Measurements from ENCODE around the gene KCNK3. TPM values are rescaled to one million over a fixed set of nuclear protein-coding genes. Genes with fewer than 3 reads are reported as not detected.
A peak's percentile ranks its signal among the peaks of the same experiment; 100 is the strongest.

KCNK3 gene
- total RNA-seq, 1 donor from 2014 or later, result 26.8 TPM

- intact Hi-C loops (cut with DNase I), result no loop called here
- peaks cover 18% of the 10 kb centered on the region for H3K4me1 ChIP-seq
- no peaks in the 10 kb centered on the region for H3K9me3 ChIP-seq
- no peak for DNase-seq
- no peak for ATAC-seq
- no peak overlapping the region for H3K4me3 ChIP-seq
- TF ChIP-seq, protein P1, sequence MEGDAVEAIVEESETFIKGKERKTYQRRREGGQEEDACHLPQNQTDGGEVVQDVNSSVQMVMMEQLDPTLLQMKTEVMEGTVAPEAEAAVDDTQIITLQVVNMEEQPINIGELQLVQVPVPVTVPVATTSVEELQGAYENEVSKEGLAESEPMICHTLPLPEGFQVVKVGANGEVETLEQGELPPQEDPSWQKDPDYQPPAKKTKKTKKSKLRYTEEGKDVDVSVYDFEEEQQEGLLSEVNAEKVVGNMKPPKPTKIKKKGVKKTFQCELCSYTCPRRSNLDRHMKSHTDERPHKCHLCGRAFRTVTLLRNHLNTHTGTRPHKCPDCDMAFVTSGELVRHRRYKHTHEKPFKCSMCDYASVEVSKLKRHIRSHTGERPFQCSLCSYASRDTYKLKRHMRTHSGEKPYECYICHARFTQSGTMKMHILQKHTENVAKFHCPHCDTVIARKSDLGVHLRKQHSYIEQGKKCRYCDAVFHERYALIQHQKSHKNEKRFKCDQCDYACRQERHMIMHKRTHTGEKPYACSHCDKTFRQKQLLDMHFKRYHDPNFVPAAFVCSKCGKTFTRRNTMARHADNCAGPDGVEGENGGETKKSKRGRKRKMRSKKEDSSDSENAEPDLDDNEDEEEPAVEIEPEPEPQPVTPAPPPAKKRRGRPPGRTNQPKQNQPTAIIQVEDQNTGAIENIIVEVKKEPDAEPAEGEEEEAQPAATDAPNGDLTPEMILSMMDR (IDR thresholded peaks at IDR 0.05), result no peak
- H3K27ac ChIP-seq, result no peak overlapping the region
- H3K27me3 ChIP-seq (ENCODE audit: low read depth), result no peaks in the 10 kb centered on the region
- H3K36me3 ChIP-seq, result no peaks in the 10 kb centered on the region
Observed at GRCh38 chr2:26648516-26648915, 44.0 kb upstream of the KCNK3 start.

- no peaks in the 10 kb centered on the region for H3K36me3 ChIP-seq
- no peak for DNase-seq
- TF ChIP-seq, protein P1 (IDR thresholded peaks at IDR 0.05), result no peak
- H3K4me3 ChIP-seq, result no peak overlapping the region
- ATAC-seq, result no peak
- peak overlapping the region; percentile 39 for H3K27ac ChIP-seq
- H3K9me3 ChIP-seq, result no peaks in the 10 kb centered on the region
- H3K27me3 ChIP-seq (ENCODE audit: low read depth), result no peaks in the 10 kb centered on the region
- peaks cover 26% of the 10 kb centered on the region for H3K4me1 ChIP-seq
- intact Hi-C loops (cut with DNase I), result no loop called here
Observed at GRCh38 chr2:26649322-26649721, 43.2 kb upstream of the KCNK3 start.

DNA sequence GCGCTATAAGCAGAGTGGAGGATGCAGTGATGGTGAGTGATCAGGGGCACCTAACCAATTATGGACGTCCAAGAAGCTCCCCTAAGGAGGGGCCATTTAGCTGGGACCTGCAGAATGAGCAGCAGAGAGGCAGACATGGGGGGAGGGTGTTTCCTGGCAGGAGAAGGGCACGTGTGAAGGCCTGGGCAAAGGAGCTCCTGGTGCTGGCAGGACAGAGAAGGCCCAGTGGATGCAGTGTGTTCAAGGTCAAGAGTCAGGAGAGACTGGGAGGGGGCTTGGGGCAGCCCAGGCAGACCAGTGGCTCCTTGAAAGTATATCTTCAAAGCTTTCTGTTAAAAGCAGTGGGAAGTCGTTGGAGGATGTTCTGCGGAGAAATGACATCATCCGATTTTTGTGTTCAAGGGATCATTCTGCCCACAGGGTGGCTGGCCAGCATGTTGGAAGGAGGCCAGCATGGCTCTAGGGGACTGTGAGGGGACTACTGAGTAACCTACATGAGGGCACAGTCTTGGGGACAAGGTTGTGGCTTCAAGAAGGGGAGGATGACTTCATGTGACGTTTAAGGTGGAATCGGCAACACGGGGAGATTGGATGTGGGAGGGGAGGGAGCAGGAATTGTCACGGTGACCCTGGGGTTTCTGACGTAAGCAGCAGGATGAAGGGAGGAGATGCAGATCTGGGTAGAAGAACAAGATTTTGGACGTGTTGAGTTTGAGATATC, 42.4 kb upstream of the KCNK3 start:
- H3K4me3 ChIP-seq, result no peak overlapping the region
- intact Hi-C loops (cut with DNase I), result no loop called here
- no peaks in the 10 kb centered on the region for H3K36me3 ChIP-seq
- H3K27ac ChIP-seq, result no peak overlapping the region
- no peak for DNase-seq
- H3K9me3 ChIP-seq, result no peaks in the 10 kb centered on the region
- peaks cover 26% of the 10 kb centered on the region for H3K4me1 ChIP-seq
- H3K27me3 ChIP-seq (ENCODE audit: low read depth), result no peaks in the 10 kb centered on the region
- ATAC-seq, result no peak
- TF ChIP-seq, protein P1 (IDR thresholded peaks at IDR 0.05), result no peak

GRCh38 chr2:26650713-26651469, 41.6 kb upstream of the KCNK3 start:
- Histone ChIP-seq H3K4me3 (no peak overlapping the region), H3K27ac (peak overlapping the region; percentile 72), H3K36me3 (no peaks in the 10 kb centered on the region), H3K4me1 (peaks cover 26% of the 10 kb centered on the region), H3K9me3 (no peaks in the 10 kb centered on the region), H3K27me3 (ENCODE audit: low read depth) (no peaks in the 10 kb centered on the region)
- TF ChIP-seq, protein P1 (IDR thresholded peaks at IDR 0.05), result no peak
- DNase-seq (no peak), ATAC-seq (no peak)
- intact Hi-C loops (cut with DNase I), result no loop called here

GRCh38 chr2:26651470-26651771, 41.1 kb upstream of the KCNK3 start:
- Histone ChIP-seq H3K4me3 (no peak overlapping the region), H3K27ac (peak overlapping the region; percentile 72), H3K4me1 (peaks cover 26% of the 10 kb centered on the region), H3K36me3 (no peaks in the 10 kb centered on the region), H3K9me3 (no peaks in the 10 kb centered on the region), H3K27me3 (ENCODE audit: low read depth) (no peaks in the 10 kb centered on the region)
- ATAC-seq (no peak), DNase-seq (no peak)
- intact Hi-C loops (cut with DNase I), result no loop called here
- TF ChIP-seq, protein P1 (IDR thresholded peaks at IDR 0.05), result no peak
